ENCODE data around the gene INMT.

The INMT gene

GRCh38 chr7:30721211-30721610 is 30.7 kb upstream of the INMT start:
- no peak overlapping the region for H3K27ac ChIP-seq (replicated peaks; ENCODE audit: low read length)
- H3K18ac ChIP-seq (ENCODE audit: low read length): no peak overlapping the region
- no CpG with 5 or more reads among the region's 1 CpG for WGBS, 2 donors (ENCODE audit: extremely low coverage in 2 of 2, insufficient read length in 2 of 2, insufficient replicate concordance in 1 of 2)

GRCh38 chr7:30722187-30722586 is 29.7 kb upstream of the INMT start:
- no peak overlapping the region for H3K9ac ChIP-seq (ENCODE audit: low read depth, low read length, poor library complexity)
- WGBS, 2 donors (ENCODE audit: extremely low coverage in 2 of 2, insufficient read length in 2 of 2, insufficient replicate concordance in 1 of 2): no CpG with 5 or more reads among the region's 2 CpGs

More at GRCh38 chr7:30721211-30721610, 30.7 kb upstream of the INMT start:
- H2BK12ac ChIP-seq (ENCODE audit: low read length): no peak overlapping the region
- H3K9me3 ChIP-seq (replicated peaks in 1 of 2; ENCODE audit: control insufficient read depth in 2 of 2, insufficient read depth in 1 of 2, low read depth in 1 of 2, low read length in 2 of 2): peaks cover 4 to 11% of the 10 kb centered on the region in 2 donors
- H4K8ac ChIP-seq (ENCODE audit: low read depth, low read length): no peak overlapping the region
- no peak overlapping the region for H3K4me2 ChIP-seq (ENCODE audit: insufficient read depth, low read length, poor library complexity, severe bottlenecking)
- no peak overlapping the region for H4K91ac ChIP-seq (ENCODE audit: low read depth, low read length, poor library complexity)
- H3K4me3 ChIP-seq (ENCODE audit: low read length in 2 of 2): no peak overlapping the region
- no peak overlapping the region for H2BK120ac ChIP-seq (ENCODE audit: low read depth, low read length)
- H2AK5ac ChIP-seq (ENCODE audit: low read depth, low read length): no peak overlapping the region
- no peak overlapping the region for H2BK5ac ChIP-seq (ENCODE audit: low read length)
- DNase-seq (ENCODE audit: low spot score): no peak
- no peak overlapping the region for H3K4ac ChIP-seq (ENCODE audit: low read length)
- H2AFZ ChIP-seq (ENCODE audit: low read length): no peak overlapping the region
- H3K79me1 ChIP-seq (ENCODE audit: low read depth, low read length): no peaks in the 10 kb centered on the region
- no peak overlapping the region for H2BK15ac ChIP-seq (ENCODE audit: low read length)
- H3K27me3 ChIP-seq (ENCODE audit: control insufficient read depth in 3 of 3, insufficient read depth in 3 of 3, low read depth in 1 of 3, low read length in 3 of 3): peaks cover 0 to 12% (median 0%) of the 10 kb centered on the region in 3 experiments
- H3K4me1 ChIP-seq (ENCODE audit: control insufficient read depth in 2 of 2, insufficient read depth in 1 of 2, low read depth in 1 of 2, low read length in 2 of 2): peaks cover 0 to 3% of the 10 kb centered on the region in 2 donors
- H3K9ac ChIP-seq (ENCODE audit: low read depth, low read length, poor library complexity): no peak overlapping the region
- H3K14ac ChIP-seq (ENCODE audit: low read length): no peak overlapping the region
- no peaks in the 10 kb centered on the region for H3K36me3 ChIP-seq (replicated peaks in 1 of 2; ENCODE audit: control insufficient read depth in 2 of 2, insufficient read depth in 2 of 2, low read length in 2 of 2)
- H3K23ac ChIP-seq (ENCODE audit: low read depth, low read length, poor library complexity): no peak overlapping the region

DNA sequence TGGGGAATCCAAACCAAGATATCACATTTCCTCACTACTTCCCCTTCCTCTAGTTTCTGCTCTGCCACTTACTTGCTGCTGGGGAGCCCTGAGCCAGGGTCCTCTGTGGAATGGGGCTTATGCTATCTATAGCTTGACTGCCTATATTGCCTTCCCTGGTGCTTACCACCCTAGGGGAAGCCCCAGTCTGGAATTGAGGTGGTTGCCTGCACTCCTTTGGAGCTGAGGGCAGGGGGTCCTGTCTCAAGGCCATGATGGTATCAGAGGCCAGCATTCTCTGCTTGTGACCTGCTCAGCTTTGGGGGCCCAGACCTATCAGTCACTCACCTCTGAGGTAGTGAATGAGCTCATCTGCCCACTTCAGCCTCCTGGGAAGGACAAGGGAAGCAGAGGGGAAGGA is 29.3 kb upstream of the INMT start:
- Histone ChIP-seq H2BK12ac (ENCODE audit: low read length) (no peak overlapping the region), H2BK120ac (ENCODE audit: low read depth, low read length) (no peak overlapping the region), H3K14ac (ENCODE audit: low read length) (no peak overlapping the region), H3K4me2 (ENCODE audit: insufficient read depth, low read length, poor library complexity, severe bottlenecking) (no peak overlapping the region), H2AK5ac (ENCODE audit: low read depth, low read length) (no peak overlapping the region), H2BK5ac (ENCODE audit: low read length) (no peak overlapping the region), H3K4me3 (ENCODE audit: low read length in 2 of 2) (no peak overlapping the region), H3K18ac (ENCODE audit: low read length) (no peak overlapping the region), H4K91ac (ENCODE audit: low read depth, low read length, poor library complexity) (no peak overlapping the region), H3K27me3 (ENCODE audit: control insufficient read depth in 3 of 3, insufficient read depth in 3 of 3, low read depth in 1 of 3, low read length in 3 of 3) (peaks cover 0 to 13% (median 0%) of the 10 kb centered on the region in 3 experiments), H3K9me3 (replicated peaks in 1 of 2; ENCODE audit: control insufficient read depth in 2 of 2, insufficient read depth in 1 of 2, low read depth in 1 of 2, low read length in 2 of 2) (peaks cover 4 to 6% of the 10 kb centered on the region in 2 donors), H2BK15ac (ENCODE audit: low read length) (no peak overlapping the region), H3K9ac (ENCODE audit: low read depth, low read length, poor library complexity) (no peak overlapping the region), H3K27ac (replicated peaks; ENCODE audit: low read length) (no peak overlapping the region), H2AFZ (ENCODE audit: low read length) (no peak overlapping the region), H3K23ac (ENCODE audit: low read depth, low read length, poor library complexity) (no peak overlapping the region), H3K4me1 (ENCODE audit: control insufficient read depth in 2 of 2, insufficient read depth in 1 of 2, low read depth in 1 of 2, low read length in 2 of 2) (peaks cover 0 to 3% of the 10 kb centered on the region in 2 donors), H4K8ac (ENCODE audit: low read depth, low read length) (no peak overlapping the region), H3K4ac (ENCODE audit: low read length) (no peak overlapping the region), H3K79me1 (ENCODE audit: low read depth, low read length) (no peaks in the 10 kb centered on the region), H3K36me3 (replicated peaks in 1 of 2; ENCODE audit: control insufficient read depth in 2 of 2, insufficient read depth in 2 of 2, low read length in 2 of 2) (no peaks in the 10 kb centered on the region)
- no peak for DNase-seq (ENCODE audit: low spot score)

More at GRCh38 chr7:30722187-30722586, 29.7 kb upstream of the INMT start:
- Histone ChIP-seq H3K27me3 (ENCODE audit: control insufficient read depth in 3 of 3, insufficient read depth in 3 of 3, low read depth in 1 of 3, low read length in 3 of 3) (peaks cover 0 to 12% (median 0%) of the 10 kb centered on the region in 3 experiments), H3K18ac (ENCODE audit: low read length) (no peak overlapping the region), H2AFZ (ENCODE audit: low read length) (no peak overlapping the region), H3K27ac (replicated peaks; ENCODE audit: low read length) (no peak overlapping the region), H3K14ac (ENCODE audit: low read length) (no peak overlapping the region), H4K91ac (ENCODE audit: low read depth, low read length, poor library complexity) (no peak overlapping the region), H3K79me1 (ENCODE audit: low read depth, low read length) (no peaks in the 10 kb centered on the region), H3K9me3 (replicated peaks in 1 of 2; ENCODE audit: control insufficient read depth in 2 of 2, insufficient read depth in 1 of 2, low read depth in 1 of 2, low read length in 2 of 2) (peaks cover 4 to 8% of the 10 kb centered on the region in 2 donors), H3K4ac (ENCODE audit: low read length) (no peak overlapping the region), H3K36me3 (replicated peaks in 1 of 2; ENCODE audit: control insufficient read depth in 2 of 2, insufficient read depth in 2 of 2, low read length in 2 of 2) (no peaks in the 10 kb centered on the region), H3K4me3 (ENCODE audit: low read length in 2 of 2) (no peak overlapping the region), H2AK5ac (ENCODE audit: low read depth, low read length) (no peak overlapping the region), H2BK12ac (ENCODE audit: low read length) (no peak overlapping the region), H2BK120ac (ENCODE audit: low read depth, low read length) (no peak overlapping the region), H4K8ac (ENCODE audit: low read depth, low read length) (no peak overlapping the region), H3K4me1 (ENCODE audit: control insufficient read depth in 2 of 2, insufficient read depth in 1 of 2, low read depth in 1 of 2, low read length in 2 of 2) (peaks cover 0 to 3% of the 10 kb centered on the region in 2 donors), H3K4me2 (ENCODE audit: insufficient read depth, low read length, poor library complexity, severe bottlenecking) (no peak overlapping the region), H2BK15ac (ENCODE audit: low read length) (no peak overlapping the region), H2BK5ac (ENCODE audit: low read length) (no peak overlapping the region), H3K23ac (ENCODE audit: low read depth, low read length, poor library complexity) (no peak overlapping the region)
- no peak for DNase-seq (ENCODE audit: low spot score)

DNA sequence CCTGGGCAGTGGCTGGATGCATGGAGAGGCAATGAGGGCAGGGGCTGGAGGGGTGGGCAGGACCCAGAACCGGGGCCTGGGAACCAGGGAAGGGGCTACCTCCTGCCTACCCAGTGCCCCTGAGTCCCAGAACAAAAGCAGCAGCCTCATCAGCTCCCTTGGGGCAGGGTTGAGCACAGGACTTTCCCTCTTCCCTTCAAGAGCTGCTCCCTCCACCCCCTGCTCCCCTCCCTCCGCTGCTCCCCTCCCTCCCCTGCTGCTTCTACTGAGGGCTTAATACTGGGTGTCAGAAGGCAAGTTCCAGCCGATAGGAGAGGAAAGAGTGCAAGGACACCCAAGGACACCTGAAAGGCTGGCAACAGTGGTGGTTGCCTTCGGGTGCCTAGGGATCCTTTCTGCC is 28.2 kb upstream of the INMT start:
- no peak overlapping the region for H2BK120ac ChIP-seq (ENCODE audit: low read depth, low read length)
- H2BK12ac ChIP-seq (ENCODE audit: low read length): no peak overlapping the region
- no peak for DNase-seq (ENCODE audit: low spot score)
- no peak overlapping the region for H2AFZ ChIP-seq (ENCODE audit: low read length)
- no peak overlapping the region for H2BK15ac ChIP-seq (ENCODE audit: low read length)
- peaks cover 0 to 3% of the 10 kb centered on the region in 2 donors for H3K4me1 ChIP-seq (ENCODE audit: control insufficient read depth in 2 of 2, insufficient read depth in 1 of 2, low read depth in 1 of 2, low read length in 2 of 2)
- no peak overlapping the region for H4K91ac ChIP-seq (ENCODE audit: low read depth, low read length, poor library complexity)
- no peak overlapping the region for H2BK5ac ChIP-seq (ENCODE audit: low read length)
- no peaks in the 10 kb centered on the region for H3K79me1 ChIP-seq (ENCODE audit: low read depth, low read length)
- H4K8ac ChIP-seq (ENCODE audit: low read depth, low read length): no peak overlapping the region
- peaks cover 4 to 6% of the 10 kb centered on the region in 2 donors for H3K9me3 ChIP-seq (replicated peaks in 1 of 2; ENCODE audit: control insufficient read depth in 2 of 2, insufficient read depth in 1 of 2, low read depth in 1 of 2, low read length in 2 of 2)
- H3K14ac ChIP-seq (ENCODE audit: low read length): no peak overlapping the region
- H3K4me3 ChIP-seq (ENCODE audit: low read length in 2 of 2): no peak overlapping the region
- no peak overlapping the region for H3K18ac ChIP-seq (ENCODE audit: low read length)
- H3K23ac ChIP-seq (ENCODE audit: low read depth, low read length, poor library complexity): no peak overlapping the region
- H2AK5ac ChIP-seq (ENCODE audit: low read depth, low read length): no peak overlapping the region
- H3K27me3 ChIP-seq (ENCODE audit: control insufficient read depth in 3 of 3, insufficient read depth in 3 of 3, low read depth in 1 of 3, low read length in 3 of 3): peaks cover 0 to 20% (median 0%) of the 10 kb centered on the region in 3 experiments
- H3K4ac ChIP-seq (ENCODE audit: low read length): no peak overlapping the region
- H3K4me2 ChIP-seq (ENCODE audit: insufficient read depth, low read length, poor library complexity, severe bottlenecking): no peak overlapping the region
- no peaks in the 10 kb centered on the region for H3K36me3 ChIP-seq (replicated peaks in 1 of 2; ENCODE audit: control insufficient read depth in 2 of 2, insufficient read depth in 2 of 2, low read length in 2 of 2)
- H3K9ac ChIP-seq (ENCODE audit: low read depth, low read length, poor library complexity): no peak overlapping the region
- H3K27ac ChIP-seq (replicated peaks; ENCODE audit: low read length): no peak overlapping the region
- no CpG with 5 or more reads among the region's 4 CpGs for WGBS, 2 donors (ENCODE audit: extremely low coverage in 2 of 2, insufficient read length in 2 of 2, insufficient replicate concordance in 1 of 2)
